ENCODE measurements around the gene SWT1.
"Not testable (repeated sequence)": the region's sequence is repeated elsewhere in the genome, so short reads cannot be mapped to it uniquely, and the experiment has no call there.

The SWT1 gene

DNA sequence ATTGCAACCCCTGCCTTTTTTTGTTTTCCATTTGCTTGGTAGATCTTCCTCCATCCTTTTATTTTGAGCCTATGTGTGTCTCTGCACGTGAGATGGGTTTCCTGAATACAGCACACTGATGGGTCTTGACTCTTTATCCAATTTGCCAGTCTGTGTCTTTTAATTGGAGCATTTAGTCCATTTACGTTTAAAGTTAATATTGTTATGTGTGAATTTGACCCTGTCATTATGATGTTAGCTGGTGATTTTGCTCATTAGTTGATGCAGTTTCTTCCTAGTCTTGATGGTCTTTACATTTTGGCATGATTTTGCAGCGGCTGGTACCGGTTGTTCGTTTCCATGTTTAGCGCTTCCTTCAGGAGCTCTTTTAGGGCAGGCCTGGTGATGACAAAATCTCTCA, 98.6 kb downstream of the SWT1 start:
- not testable (repeated sequence) for DNase-seq

- DNase-seq = not testable (repeated sequence)
Observed at GRCh38 chr1:185257116-185257949, 100.4 kb downstream of the SWT1 start.

DNA sequence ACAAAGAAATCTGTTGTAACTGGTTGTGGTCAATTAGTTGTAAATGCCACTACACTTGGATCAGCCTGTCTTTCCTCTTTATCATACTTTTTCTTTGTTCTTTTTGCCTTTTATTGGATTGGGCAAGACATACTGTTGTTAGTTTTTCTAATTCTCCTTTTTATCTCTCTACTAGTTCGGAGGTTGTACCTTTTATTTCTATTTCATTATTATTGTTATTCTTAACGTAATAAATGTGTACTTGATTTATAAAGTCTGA, 100.9 kb downstream of the SWT1 start:
- no peak for DNase-seq

DNA sequence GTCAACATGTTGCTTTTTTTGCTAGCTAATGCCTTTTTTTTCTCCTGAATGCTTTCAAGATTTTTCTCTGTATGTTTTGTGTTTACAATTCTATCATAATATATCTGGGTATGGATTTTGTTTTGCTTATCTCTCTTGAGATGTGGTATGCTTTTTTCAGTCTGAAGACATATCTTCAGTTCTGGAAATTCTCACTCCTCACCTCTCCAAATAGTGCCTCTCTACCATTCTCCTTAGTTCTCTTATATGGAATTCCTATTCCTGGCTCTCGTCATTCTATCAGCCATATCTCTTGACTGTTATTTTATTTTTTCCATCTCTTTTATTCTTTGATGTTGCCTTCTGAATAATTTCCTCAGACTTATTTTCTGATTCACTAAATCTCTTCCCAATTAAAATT, 101.7 kb downstream of the SWT1 start:
- DNase-seq = no peak

DNA sequence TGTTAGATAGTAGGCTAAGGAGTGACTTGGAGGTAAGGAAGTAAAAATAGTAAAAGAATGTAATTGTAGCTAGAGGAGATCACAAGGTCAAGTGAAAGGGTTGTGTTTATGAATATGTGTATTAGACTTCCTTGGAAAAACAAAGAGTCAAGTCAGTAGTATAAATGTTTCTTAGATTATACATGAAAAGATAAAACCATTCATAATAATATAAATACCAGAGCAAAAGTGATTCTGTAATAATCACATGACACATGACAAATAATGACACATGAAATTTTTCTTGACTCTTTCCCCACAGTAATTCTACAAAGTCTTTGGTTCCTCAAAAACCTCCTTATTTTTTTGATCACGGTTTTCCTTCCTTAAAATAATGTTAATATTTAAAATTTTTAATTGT, 103.6 kb downstream of the SWT1 start:
- DNase-seq = no peak

DNA sequence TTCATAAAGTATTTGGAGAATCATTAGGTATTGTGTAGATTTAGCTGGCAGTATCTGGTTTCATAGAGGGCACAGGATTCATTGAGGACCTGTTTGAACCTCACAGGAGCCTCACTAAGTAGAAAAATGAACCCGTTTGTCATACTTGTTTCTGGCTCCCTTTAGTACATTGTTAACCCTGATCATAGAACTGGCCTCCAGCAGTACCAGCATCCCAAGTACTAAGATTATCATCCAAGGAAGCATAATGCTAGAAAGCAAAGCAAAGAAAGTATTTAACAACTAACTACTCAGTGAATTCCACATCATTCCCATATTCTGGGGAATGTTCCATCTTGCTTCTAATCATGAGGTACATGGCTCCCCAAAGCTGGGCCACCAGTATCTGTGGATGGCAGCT, 105.2 kb downstream of the SWT1 start:
- DNase-seq = no peak

- DNase-seq = no peak
Observed at GRCh38 chr1:185263292-185263691, 106.3 kb downstream of the SWT1 start.

DNA sequence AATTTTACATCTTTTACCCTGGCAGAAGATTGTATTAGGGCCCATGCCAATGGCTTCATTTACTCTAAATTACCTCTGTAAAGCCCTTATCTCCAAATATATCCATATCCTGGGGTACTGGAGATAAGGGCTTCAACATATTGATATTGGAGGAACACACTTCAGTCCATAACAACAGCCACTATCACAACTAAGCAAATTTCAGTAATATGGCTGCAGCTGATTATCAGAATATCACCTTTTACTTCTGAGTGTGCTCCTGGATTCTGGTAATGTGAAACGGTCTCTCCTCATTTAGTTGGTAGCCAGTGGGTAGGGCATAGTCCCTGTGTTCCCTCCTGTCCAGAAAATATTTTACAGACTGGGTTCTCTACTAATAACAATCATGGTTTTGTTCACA, 106.8 kb downstream of the SWT1 start:
- DNase-seq = no peak

GRCh38 chr1:185265314-185265713, 108.3 kb downstream of the SWT1 start:
- DNase-seq = no peak

DNA sequence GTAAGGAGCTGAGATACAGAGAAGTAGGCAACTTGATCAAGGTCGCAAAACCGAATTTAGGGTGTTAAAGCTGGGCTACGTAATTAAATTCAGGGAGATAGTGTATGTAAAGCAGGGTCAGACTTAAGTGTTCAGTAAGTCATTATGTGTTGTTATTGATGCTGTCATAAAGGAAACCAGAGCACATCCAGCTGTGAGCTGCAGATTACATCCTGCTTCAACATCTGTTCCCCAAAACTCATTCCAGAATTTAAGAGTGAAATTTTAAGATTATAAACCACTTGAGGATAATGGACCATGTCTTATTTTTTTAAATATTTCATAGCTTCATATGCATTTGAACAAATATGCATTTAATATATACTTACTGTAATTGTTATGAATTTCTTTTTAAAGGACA, 110.3 kb downstream of the SWT1 start:
- no peak for DNase-seq

DNA sequence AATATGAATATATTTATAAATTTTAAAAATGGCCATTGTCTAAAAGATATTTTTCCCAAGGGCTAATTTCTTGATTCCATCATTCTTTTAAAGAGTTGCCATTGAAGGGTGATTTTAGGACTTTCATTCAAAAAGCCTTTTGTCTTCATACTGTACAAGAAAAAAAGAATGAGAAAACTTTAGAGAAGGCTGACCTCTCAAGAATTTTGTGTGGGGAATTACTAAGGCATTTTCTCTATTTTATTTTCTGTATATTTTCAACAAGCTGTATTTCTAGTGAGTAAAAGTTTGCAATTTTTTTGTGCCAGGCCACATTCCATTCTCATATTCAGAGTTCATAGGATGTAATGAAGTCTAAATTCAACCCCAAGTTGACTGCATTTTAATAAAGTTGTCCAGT, 110.7 kb downstream of the SWT1 start:
- DNase-seq = no peak

GRCh38 chr1:185268352-185268751, 111.4 kb downstream of the SWT1 start:
- DNase-seq = no peak

DNA sequence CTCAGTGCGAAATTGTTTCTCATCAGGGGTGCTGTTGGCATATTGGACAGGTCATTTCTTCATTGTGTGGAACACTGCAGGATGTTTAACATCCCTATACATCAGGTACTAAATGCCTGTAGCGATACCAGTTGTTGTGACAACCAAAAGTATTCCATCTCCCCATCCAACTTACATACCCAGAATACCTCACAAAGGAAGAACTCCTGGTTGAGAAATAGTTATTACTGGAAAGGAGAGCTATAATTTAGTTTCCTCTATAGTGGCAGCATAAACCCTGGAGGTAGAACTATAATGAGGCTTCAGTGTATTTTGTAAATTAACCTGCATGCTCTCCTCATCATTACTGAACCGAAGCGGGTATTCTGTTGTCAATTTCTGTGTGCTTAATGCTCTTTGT, 115.0 kb downstream of the SWT1 start:
- DNase-seq = no peak

- DNase-seq = no peak
Observed at GRCh38 chr1:185279571-185279970, 122.6 kb downstream of the SWT1 start.

- no peak for DNase-seq
Observed at GRCh38 chr1:185280589-185280988, 123.6 kb downstream of the SWT1 start.

DNA sequence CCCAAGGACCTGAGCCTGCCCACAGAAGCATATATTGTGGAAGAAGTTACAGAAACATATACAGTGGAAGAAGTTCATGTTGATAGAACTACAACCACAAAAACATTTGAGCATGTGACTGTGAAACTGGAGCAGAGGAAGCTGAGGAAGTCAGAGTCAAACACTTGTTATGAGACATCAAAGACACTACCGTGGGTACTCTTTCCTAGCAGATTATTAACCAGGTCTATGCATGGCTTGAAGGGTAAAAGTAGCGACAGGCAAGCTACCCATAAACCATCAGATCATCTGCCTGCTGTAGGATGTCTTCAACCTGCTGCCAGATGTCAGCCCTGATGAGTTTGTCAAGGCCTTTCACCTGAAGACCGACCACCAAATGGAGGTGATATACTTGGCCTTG, 124.3 kb downstream of the SWT1 start:
- DNase-seq = no peak

DNA sequence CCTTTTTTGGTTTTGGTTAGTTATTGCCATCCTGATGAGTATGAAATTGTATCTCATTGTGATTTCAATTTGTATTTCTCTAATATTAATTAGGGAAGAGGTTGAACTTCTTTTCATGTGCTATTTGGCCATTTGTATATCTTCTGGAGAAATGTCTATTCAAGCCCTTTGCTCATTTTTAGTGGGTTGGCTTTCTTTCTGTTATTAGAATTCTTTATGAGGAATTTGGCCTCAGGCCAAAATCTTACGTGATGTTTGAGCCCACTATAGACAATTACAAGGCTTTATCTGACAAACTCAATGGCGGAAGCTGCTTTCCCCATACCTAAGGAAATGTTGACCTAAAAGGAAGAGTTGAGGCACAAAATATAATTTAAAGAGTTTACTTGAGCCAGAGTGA, 127.1 kb downstream of the SWT1 start:
- no peak for DNase-seq

- no peak for DNase-seq
Observed at GRCh38 chr1:185284533-185285276, 127.7 kb downstream of the SWT1 start.

DNA sequence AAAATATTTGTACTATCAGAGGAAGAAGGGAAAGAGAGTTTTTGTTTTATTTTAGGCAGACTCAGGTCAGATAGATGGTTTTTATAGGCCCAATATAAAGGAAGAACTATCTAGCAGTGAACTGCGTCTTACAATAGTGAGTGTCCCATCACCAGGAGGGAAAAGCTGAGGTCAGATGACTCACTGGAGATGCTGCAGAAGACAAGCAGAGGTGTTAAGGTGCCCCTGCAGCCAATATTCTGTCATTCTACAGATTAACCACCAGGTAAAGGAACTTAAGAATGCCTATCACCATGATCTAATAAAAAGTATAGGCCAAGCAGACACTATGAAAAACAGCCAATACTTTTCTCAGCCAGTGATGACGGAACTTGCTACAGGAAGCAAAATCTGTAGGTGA, 130.5 kb downstream of the SWT1 start:
- no peak for DNase-seq

DNA sequence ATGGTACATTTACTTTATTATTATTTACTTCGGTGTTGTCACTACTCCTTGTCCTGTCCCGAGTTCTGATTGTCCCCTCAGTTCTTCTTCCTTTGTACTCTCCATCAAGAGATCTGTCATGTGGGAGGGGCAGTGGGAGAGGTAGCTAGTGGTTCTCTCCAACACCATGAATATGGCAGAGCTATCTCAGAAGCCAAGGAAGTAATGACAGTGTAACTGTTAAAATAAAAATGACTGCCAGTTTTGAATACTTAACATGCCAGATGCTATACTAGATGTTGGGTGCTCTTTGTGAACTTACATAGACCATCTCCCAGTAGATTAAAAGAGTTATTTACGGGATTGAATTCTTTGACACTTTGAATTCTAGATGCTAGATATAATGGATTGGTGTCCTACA, 131.5 kb downstream of the SWT1 start:
- no peak for DNase-seq

DNA sequence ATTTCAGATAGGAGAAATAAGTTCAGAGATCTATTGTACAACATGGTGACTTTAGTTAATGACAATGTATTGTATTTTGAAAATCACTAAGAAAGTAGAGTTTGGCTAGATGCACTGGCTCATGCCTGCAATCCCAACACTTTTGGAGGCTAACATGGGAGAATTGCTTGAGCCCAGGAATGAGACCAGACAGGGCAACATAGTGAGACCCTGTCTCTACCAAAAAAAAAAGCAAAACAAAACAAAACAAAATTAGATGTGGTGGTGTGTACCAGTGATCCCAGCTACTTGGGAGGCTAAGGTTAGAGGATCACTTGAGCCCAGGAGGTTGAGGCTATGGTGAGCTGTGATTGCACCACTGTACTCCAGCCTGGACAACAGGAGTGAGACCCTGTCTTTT, 132.9 kb downstream of the SWT1 start:
- no peak for DNase-seq

GRCh38 chr1:185291159-185291558, 134.2 kb downstream of the SWT1 start:
- no peak for DNase-seq

- no peak for DNase-seq
Observed at GRCh38 chr1:185291652-185292051, 134.7 kb downstream of the SWT1 start.

DNA sequence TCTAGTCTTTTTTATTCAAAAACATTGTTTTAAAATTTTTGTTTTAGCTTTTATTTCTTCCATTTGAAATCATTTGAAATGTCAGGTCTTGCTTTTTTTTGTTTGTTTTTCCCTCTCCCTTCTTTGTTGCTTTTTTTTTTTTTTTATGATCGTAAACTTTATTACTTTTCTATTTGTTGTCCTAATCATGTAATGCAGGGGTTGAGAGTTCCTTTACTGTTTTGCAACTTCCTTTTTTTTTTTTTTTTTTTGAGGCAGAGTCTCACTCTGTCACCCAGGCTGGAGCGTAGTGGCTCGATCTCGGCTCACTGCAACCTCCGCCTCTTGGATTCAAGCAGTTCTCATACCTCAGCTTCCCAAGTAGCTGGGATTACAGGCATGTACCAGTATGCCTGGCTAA, 135.3 kb downstream of the SWT1 start:
- DNase-seq = no peak

All from RPMI8226 (cell line).